SW480 (cell line): Measurements from ENCODE around the gene CRYBB3.
A peak's percentile ranks its signal among the peaks of the same experiment; 100 is the strongest.
"Not testable (repeated sequence)": the region's sequence is repeated elsewhere in the genome, so short reads cannot be mapped to it uniquely, and the experiment has no call there.

Source experiments
- DNase-seq: peaks from one replicate; pipeline ENCODE4 v3.0.0-alpha.2; 2016; ENCODE audit warnings: low spot score

The CRYBB3 gene

GRCh38 chr22:25176175-25176574 lies 23.5 kb upstream of the CRYBB3 start:
- no peak for DNase-seq

GRCh38 chr22:25176799-25177198 lies 22.9 kb upstream of the CRYBB3 start:
- no peak for DNase-seq

DNA sequence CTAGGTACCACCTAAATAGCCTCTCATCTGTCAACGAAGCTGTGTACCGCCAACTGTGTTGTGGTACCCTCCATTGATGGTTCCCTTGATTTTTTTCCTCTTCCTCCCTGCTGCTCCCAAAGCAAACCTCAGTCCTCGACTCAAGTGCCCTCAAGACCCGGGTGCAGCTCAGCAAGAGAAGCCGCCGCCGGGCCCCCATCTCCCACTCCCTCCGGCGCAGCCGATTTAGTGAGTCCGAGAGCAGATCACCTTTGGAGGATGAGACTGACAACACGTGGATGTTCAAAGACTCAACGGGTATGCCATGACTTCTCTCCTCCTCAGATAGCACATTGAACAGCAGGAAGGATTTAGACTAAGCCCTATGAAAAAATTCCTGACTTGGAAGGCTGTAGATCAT lies 22.4 kb upstream of the CRYBB3 start:
- DNase-seq: no peak

DNA sequence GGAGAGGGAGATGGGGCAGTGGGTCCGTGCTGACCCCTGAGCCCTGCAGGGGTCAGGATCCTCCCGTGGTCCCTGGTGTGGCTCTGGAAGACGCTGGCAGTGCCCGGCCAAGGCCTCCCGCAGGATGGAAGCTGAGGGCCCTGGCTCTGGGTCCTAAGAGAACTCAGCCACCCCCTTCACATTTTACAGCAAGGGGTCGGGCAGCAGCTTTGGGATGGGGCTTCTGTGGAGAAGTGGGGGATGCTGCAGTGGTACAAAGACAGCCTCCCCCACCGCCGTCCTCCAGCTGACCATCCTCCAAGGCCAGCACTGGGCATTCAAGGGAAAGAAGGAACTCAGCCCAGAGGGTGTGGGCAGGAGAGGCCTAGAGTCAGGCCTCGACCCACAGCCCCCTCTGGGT lies 21.8 kb upstream of the CRYBB3 start:
- DNase-seq: no peak

- DNase-seq: not testable (repeated sequence)
These were observed 21.3 kb upstream of the CRYBB3 start for GRCh38 chr22:25178348-25178747.

- not testable (repeated sequence) for DNase-seq
These were observed 20.6 kb upstream of the CRYBB3 start for GRCh38 chr22:25178869-25179631.

DNA sequence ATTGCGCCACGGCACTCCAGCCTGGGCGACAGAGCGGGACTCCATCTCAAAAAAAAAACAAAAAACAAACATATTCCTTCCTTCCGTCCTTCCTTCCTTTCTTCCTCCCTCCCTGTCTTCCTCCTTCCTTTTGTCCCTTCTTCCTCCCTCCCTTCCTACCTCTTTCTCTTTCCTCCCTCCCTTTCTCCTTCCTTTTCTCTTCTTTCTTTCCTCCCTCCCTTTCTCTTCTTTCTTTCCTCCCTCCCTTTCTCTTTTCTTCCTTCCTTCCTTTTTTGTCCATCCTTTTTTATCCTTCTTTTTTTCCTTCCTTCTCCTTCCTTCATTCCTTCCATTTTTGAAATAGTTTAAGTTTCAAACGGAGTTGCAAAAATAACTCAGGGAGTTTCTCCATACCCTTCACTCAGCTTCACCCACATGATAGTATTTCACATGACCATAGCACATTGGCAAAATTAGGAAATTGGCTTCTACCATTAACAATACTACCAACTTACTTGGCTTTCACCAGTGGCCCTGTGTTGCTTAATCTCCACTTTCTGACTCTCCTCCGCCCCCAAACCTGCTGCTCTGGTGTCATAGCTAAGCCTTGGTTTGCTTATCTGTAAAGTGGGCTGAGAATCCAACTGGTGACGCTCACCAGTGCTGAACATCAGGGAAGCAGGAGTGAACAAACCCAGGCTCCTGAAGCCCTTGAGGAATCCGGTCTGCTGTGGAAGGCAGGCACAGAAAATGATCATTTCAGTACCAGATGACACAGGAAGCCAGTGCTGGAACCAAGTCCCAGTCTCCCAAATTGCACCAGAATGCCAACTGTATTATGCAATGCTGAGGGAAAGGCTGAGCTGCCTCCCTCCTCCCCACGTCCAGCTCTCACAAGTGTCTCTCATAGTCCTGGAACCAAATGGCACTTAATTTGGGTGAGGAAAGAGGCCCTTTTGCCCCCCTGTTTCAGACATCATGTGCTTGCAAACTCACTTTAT lies 17.2 kb upstream of the CRYBB3 start:
- DNase-seq: no peak

DNA sequence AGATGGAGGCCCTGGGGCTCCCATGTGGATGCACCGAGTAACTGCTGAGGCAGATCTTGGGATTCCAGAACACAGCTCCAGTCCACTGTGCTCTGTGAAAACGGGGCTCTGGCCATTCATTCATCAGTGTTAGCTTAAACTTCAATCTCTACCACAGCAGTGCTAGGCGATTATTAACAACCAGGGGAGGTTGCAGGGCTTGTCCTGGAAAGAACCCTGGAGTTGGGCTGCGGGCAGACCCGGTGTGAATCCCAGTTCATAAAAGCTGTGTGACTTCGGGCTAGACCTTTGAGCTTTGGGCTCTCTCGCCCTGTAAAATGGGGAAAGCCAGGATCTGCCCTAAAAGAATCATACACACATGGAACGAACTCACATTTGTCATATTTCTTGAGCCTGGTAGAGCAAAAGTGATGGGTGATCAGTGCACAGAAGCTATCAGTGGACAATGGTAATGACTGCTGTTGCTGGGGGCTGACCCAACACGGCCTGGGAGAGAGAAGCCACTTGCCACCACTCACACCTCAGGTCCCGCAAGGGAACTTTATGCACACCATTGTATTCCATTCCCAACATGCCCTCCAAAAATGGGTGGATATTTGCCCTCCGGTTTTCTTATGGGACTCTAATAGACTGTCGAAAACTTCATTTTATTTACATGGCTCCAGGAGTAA lies 15.6 kb upstream of the CRYBB3 start:
- no peak for DNase-seq

- DNase-seq: no peak
These were observed 13.5 kb upstream of the CRYBB3 start for GRCh38 chr22:25186140-25186539.

- no peak for DNase-seq
These were observed 12.2 kb upstream of the CRYBB3 start for GRCh38 chr22:25187469-25187868.

GRCh38 chr22:25192406-25192805 lies 7.3 kb upstream of the CRYBB3 start:
- no peak for DNase-seq

GRCh38 chr22:25193130-25193529 lies 6.5 kb upstream of the CRYBB3 start:
- DNase-seq: no peak

DNA sequence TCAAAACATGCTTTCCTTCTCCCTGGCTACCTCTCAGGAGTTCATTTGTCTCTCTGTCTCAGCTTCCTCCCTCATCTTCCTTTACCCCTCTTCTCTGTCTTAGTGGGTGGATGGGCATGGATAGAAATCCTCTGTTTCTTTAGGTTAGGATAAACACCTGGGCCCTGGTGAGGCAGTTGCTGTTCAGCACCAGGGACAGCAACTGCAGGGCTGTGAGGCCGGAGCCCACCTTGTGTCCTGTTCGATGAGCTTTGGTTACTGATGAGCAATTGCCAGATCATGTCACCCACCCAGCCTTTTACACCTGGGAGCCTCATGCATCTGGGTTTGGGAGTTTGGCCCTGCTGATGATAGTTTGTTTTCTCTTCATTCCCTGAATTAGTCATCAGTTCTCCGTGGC lies 6.1 kb upstream of the CRYBB3 start:
- no peak for DNase-seq

- no peak for DNase-seq
These were observed 3.3 kb upstream of the CRYBB3 start for GRCh38 chr22:25196326-25196725.

GRCh38 chr22:25197340-25197739 lies 2.3 kb upstream of the CRYBB3 start:
- no peak for DNase-seq

GRCh38 chr22:25200967-25201366 lies 1.3 kb downstream of the CRYBB3 start:
- DNase-seq: no peak

- no peak for DNase-seq
These were observed 2.1 kb downstream of the CRYBB3 start for GRCh38 chr22:25201557-25202273.

DNA sequence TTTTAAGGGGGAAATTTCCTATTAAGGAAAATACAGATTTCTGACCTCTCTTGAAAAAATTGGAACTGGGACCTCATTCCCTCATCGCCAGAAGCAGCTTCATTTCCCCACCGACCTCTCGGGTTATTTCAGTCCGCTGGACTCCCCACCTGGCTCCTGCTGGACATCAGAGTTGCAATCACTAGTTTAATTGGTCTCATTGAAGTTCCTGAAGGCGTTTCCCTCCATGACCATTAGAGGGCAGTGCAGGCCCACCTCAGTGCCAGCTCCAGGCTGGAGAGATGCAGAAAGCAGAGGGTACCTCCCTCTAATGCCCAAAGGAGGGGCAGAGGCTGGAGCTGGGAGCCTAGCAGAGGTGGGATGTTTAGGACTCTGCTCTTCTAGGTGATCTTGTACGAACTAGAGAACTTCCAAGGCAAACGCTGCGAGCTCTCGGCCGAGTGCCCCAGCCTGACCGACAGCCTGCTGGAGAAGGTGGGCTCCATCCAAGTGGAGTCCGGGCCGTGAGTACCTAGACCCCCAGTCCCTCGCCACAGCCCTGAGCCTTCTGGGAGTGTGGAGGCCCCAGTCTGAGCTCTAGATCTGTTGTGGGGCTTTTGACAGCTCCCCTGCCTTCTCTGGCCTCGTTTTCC lies 2.7 kb downstream of the CRYBB3 start:
- DNase-seq: peak; percentile 36

DNA sequence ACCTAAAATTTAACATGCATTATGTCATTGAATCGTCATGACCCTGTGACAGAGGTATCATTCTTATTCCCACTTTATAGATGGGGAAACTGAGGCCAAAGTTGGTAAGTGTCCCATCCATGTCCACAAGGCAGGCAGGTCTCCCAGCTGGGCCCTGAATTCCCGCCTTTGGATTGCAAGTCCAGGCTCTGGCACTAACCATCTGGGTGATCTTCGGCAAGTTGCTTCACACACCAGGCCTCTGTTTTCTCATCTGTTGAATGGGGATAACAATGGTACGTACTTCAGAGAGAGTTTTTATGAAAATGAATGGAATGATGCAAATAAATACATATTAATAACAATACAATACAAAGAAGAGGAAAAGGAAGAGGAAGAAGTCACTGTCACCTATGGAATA lies 3.4 kb downstream of the CRYBB3 start:
- DNase-seq: no peak

GRCh38 chr22:25204547-25204946 lies 4.9 kb downstream of the CRYBB3 start:
- DNase-seq: not testable (repeated sequence)

GRCh38 chr22:25205847-25206246 lies 6.2 kb downstream of the CRYBB3 start:
- DNase-seq: no peak
